Peyer's patch (tissue), 4 donors: ENCODE data around the gene ARRDC1. TPM values are rescaled to one million over a fixed set of nuclear protein-coding genes. Genes with fewer than 3 reads are reported as not detected.

Experiments used
- small RNA-seq, 2 donors: library from RNA; depleted of rRNA; stranded (forward); fragments of <200 nt; gene quantifications; one replicate each; pipeline ENCODE3, GENCODE V24; 2016
- total RNA-seq, 4 donors: library from RNA; depleted of rRNA; stranded (reverse); fragments of >200 nt; gene quantifications; one replicate each; pipeline ENCODE4 v1.1.0, GENCODE V29; 2016

ARRDC1 gene
- total RNA-seq, 4 donors from 2014 or later, result 102 to 341 (median 175) TPM

Small RNAs within 50 kb of the gene (small RNA-seq; reads per million reads assigned to genes)
- 0 reads per million in 2 donors for gene RF00017

Other genes starting within 250 kb of the ARRDC1 start
- 10 to 100 TPM; 38.7 to 82.4 (median 61.6) TPM for gene EXD3, start 182.5 kb upstream of the ARRDC1 start, total RNA-seq
- 10 to 100 TPM; 28.2 to 37.3 (median 33.2) TPM for gene NOXA1, start 182.3 kb upstream of the ARRDC1 start, total RNA-seq
- 100 to 1,000 TPM in 2 of 4 donors, 10 to 100 TPM in 2; 26.4 to 143 (median 104) TPM for gene ENTPD8, start 164.3 kb upstream of the ARRDC1 start, total RNA-seq
- gene NSMF, start 146.4 kb upstream of the ARRDC1 start, total RNA-seq, result 100 to 1,000 TPM in 3 of 4 donors, 10 to 100 TPM in 1; 47.0 to 135 (median 117) TPM
- gene PNPLA7, start 55.3 kb upstream of the ARRDC1 start, total RNA-seq, result 10 to 100 TPM; 11.4 to 48.6 (median 27.2) TPM
- gene MRPL41, start 53.8 kb upstream of the ARRDC1 start, total RNA-seq, result 10 to 100 TPM; 55.3 to 89.5 (median 84.8) TPM
- 10 to 100 TPM; 21.9 to 52.5 (median 44.5) TPM for gene DPH7, start 26.8 kb upstream of the ARRDC1 start, total RNA-seq
- 10 to 100 TPM in 2 of 4 donors, 1 to 10 TPM in 2; 8.8 to 16.8 (median 12.9) TPM for gene ZMYND19, start 15.2 kb upstream of the ARRDC1 start, total RNA-seq
- 100 to 1,000 TPM in 3 of 4 donors, 10 to 100 TPM in 1; 77.2 to 300 (median 161) TPM for gene EHMT1, start 13.3 kb downstream of the ARRDC1 start, total RNA-seq